Left colon (tissue), 2 donors: ENCODE results near the gene TRIM16. TPM values are rescaled to one million over a fixed set of nuclear protein-coding genes. Genes with fewer than 3 reads are reported as not detected.
"Not testable (repeated sequence)": the region's sequence is repeated elsewhere in the genome, so short reads cannot be mapped to it uniquely, and the experiment has no call there.

Source experiments
- ATAC-seq: fragments of 200-7000 bp; cut with Tn5 transposase; one replicate; pipeline ENCODE4 v1.9.1; 2020; ENCODE audit warnings: mild to moderate bottlenecking, moderate library complexity
- DNase-seq, 2 donors: peaks; one replicate each; pipeline ENCODE4 v3.0.0-alpha.2; 2020
- intact Hi-C, 2 donors: fragments of 100-400 bp; cut with DNase I in 1 of 2; cut with micrococcal nuclease in 1 of 2; formaldehyde crosslinking; loops; one replicate each; pipeline versions ENCODE4 v1.11.2 to v1.14.0; 2022; cut with DNase I, micrococcal nuclease
- total RNA-seq, 2 donors: library from RNA; stranded (reverse); fragmentation: NEBNext Ultra II Directional; extraction: Animal tissue kit (Norgen Biotek cat#: 25700); gene quantifications; one replicate each; pipeline ENCODE4 v1.2.1, GENCODE V29; 2021
- donor health status: DM: no; HTN: no; CAD: no.
- donor health status: DM: yes; HTN: yes; CAD: no.

The TRIM16 gene
- total RNA-seq, 2 donors from 2014 or later: 22.5 to 26.0 TPM

DNA sequence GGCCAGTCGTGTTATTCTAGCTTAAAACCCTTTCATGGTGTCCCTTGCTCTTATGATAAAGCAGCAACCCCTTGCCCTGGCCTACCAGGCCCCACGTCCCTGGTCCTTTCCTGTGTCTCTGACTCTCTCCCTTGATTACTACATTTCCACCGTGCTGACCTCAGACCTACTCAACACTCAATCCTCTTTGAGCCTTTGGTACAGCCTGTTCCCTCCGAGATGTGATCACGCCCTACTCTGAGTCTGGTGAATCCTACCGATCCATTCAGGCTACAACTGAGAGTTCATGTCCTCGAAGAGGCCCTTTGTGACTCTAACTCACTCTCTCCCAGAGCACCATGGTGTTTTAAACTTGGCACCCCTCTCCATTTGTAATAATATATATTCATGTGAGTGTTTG is 54.1 kb downstream of the TRIM16 start:
- DNase-seq, intact Hi-C loops, ATAC-seq: not testable (repeated sequence)

DNA sequence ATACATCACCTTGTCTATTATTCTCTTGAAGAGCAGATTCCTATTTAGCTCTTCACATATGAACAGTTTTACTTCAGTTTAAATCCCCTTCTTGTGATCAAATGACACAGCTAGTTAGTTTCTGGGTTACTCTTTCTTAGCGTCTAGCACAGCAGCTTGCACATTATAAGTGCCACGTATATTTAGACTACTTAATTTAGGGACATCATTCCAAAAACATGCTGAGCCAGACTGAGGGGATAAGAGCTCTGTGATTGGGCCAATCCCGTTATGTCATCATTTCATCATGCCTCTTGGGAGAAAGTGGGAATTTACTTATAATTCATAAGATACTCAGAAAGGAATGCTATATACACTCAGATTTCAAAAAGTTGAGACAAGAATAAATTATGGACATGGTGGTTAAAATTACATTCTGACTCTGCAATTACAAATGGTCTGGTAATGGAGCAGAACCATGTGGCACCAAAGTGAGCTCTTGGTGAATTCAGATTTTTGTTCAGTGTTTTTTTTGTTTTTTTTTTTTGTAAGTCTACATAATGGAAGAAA is 60.4 kb downstream of the TRIM16 start:
- intact Hi-C loops, ATAC-seq, DNase-seq: not testable (repeated sequence)

DNA sequence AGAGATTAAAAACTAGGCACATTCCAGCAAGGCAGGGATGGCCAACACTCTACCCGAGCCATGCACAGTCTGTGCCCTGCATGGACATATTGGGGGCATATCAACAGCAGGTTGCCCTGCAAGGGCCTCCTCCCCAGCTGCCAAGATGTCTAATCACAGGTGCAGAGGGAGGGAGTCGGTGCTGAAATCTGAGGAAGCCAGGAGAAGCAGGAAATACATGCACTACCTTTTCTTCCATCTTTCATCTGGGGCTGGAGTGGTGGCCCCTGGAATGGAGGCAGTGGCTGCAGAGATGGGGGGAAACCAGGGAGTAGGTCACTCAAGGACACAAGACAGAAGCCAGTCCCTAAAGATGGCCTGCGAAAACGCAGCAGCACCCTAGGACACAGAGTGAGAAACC is 60.9 kb downstream of the TRIM16 start:
- ATAC-seq, intact Hi-C loops, DNase-seq: not testable (repeated sequence)

DNA sequence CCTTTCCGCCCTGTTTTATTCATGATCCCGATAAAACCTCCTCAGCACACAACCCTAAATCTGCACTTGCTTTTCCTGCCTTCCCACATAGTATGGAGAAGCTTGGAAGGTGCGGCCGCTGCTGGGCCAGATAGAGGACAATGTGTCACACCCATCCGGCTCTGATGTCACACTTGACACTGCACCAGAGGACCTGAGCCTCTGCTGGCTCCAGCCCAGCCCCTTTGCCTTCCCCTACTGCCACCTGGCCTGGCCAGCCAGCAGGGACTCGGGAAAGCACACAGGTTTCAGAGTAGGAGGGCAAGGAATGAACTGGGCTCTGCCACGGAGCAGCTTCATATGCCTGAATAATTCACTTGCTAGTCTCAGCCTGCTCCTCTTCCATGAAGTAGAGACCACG is 62.0 kb downstream of the TRIM16 start:
- intact Hi-C loops: not testable (repeated sequence)
- peak; percentile 87 for ATAC-seq

DNA sequence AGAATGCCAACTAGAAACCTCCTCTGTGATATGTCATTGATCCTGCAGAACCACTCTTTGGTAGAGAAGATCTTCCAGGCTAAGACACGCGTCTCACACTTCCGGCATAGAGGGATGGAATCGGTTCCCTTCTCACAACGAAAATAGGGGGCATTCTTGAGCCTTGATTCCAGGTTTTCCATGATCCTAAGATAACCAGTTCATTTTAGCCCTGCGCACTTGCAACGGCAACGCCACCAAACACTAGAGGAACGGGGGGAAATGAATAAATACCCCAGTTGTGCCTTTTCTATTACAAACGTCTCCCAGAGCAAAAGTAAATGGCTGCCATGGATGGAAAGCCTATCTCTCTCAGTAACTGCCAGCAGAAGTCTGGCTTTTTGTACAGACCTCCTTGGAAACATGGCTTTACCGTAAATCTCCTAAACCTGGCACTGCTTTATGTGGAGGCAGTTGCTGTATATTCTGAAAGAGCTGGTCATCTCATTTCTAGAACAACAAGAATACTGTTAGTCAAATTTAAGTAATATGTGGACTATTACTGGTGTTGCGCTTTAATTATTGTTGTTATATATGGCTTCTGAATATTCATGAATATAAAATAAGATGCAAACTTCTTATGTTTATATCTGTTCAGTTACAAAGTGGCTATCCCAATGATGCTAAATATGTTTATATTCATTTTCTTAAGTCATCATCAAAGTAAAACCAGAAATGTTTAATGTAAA is 64.6 kb downstream of the TRIM16 start, which contains the start of gene FBXW10B:
Gene FBXW10B, minus strand, starts transcription at position 374 of the 728 bp plus-strand sequence. Its CDS starts 192 bp downstream, at position 182.
- DNase-seq, ATAC-seq, intact Hi-C loops: not testable (repeated sequence)

More for the DNA sequence above, 62.0 kb downstream of the TRIM16 start:
- DNase-seq: not testable (repeated sequence)

DNA sequence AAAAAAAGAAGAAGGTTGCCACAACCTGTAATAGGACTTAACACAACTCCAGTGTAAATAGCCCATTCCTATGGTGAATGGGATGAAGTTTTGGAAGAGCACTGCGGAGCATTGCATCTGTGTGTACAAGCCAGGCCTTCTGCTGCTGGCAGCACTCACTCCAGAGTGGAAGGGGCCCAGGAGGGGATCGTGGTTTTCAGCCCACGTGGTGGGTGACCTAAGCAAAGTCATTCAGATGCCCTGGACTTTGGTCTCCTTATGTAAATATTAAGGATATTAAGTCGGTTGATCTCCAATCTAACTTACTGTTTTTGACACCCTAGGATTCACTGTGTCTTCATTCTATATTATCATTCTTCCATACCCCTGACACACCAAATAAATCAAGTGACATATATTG is 67.3 kb downstream of the TRIM16 start:
- DNase-seq, ATAC-seq, intact Hi-C loops: not testable (repeated sequence)

DNA sequence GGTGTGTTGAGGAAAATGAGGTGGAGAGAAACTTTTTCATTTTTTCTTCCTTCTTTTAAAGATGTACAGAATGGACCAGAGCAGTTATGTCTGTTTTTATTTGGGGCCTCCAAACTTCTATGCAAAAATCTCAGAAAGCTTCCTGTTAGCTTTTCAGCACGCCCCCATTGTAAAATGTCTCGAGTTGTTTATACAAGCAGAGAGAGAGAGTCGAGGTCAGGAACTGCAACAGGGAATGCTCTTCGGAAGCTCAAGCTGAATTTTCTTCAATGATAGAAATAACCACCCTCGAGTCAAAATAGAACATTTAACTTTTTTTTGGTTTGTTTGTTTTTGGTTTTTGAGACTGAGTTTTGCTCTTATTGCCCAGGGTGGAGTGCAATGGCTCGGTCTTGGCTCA is 68.3 kb downstream of the TRIM16 start:
- intact Hi-C loops, DNase-seq: not testable (repeated sequence)
- ATAC-seq: peak; percentile 45

DNA sequence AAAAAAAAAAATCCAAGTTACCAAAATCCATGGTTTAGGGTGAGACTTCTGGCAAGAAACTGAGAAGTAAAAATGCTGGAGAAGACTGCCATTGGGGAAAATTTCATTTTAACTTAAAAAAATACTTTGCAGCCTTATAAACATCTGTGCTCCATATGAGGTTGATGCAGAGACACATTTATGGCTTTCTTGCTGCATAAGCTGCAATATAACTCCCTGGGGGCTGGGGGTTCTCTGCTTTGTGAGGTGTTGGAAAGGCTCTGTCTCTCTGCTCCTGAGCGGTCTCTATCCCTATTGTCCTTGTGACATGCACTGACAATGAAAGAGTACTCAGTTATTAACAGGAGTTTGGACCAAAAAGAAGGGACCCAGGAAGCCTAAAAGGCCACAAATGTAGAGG is 71.0 kb downstream of the TRIM16 start:
- ATAC-seq, DNase-seq, intact Hi-C loops: not testable (repeated sequence)

DNA sequence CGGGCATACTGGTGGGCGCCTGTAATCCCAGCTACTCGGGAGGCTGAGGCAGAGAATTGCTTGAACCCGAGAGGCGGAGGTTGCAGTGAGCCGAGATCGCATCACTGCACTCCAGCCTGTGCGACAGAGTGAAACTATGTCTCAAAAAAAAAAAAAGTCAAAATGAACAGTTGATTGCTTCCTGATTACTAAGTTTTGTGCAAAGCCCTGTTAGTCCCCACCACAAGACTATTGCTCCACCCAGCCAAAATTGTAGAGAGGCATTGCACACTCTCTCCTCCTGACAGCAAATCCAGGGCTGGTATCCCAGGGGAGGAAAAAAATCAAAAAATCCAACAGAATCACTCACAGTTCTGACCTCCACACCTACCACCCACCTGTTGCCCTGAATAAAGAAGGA is 91.2 kb downstream of the TRIM16 start:
- DNase-seq, intact Hi-C loops, ATAC-seq: not testable (repeated sequence)

DNA sequence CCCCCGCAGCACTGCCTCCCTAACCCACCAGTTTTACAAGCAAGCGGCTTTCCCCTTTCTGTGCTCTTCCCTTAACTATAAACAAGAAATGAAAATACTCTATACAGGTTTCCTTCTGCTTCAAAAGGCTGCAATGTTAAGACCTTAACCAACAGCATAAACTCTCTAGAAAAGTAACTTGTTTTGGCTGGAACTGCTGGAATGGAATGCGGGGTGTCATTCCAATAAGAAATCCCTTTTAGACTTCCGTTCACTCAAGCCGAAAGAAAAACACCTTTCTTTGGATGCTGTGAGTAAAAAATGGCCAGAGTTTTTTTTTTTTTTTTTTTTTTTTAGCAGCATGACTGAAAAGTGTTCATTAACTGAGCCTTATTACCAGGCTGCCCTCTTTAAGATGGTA is 92.1 kb downstream of the TRIM16 start:
- ATAC-seq, DNase-seq, intact Hi-C loops: not testable (repeated sequence)

DNA sequence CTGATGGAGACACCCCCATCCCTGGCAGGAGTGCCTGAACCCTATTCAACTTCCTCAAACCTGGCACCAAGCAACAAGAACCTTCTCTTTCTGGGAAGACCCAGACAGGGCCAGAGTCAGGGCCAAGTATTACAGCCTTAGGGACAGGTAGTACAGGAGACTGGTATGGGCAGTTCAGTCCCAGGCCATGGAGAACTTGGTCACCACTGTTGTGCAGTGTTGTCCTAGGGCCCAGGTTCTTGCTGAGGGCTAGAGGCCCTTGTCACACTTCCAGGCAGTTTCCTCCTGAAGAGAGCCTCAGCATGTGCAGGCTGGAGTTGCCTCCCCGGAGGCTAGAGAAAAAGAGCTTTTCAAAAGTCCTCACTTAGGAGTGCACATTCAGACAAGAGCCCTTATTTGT is 93.3 kb downstream of the TRIM16 start:
- ATAC-seq, intact Hi-C loops, DNase-seq: not testable (repeated sequence)

DNA sequence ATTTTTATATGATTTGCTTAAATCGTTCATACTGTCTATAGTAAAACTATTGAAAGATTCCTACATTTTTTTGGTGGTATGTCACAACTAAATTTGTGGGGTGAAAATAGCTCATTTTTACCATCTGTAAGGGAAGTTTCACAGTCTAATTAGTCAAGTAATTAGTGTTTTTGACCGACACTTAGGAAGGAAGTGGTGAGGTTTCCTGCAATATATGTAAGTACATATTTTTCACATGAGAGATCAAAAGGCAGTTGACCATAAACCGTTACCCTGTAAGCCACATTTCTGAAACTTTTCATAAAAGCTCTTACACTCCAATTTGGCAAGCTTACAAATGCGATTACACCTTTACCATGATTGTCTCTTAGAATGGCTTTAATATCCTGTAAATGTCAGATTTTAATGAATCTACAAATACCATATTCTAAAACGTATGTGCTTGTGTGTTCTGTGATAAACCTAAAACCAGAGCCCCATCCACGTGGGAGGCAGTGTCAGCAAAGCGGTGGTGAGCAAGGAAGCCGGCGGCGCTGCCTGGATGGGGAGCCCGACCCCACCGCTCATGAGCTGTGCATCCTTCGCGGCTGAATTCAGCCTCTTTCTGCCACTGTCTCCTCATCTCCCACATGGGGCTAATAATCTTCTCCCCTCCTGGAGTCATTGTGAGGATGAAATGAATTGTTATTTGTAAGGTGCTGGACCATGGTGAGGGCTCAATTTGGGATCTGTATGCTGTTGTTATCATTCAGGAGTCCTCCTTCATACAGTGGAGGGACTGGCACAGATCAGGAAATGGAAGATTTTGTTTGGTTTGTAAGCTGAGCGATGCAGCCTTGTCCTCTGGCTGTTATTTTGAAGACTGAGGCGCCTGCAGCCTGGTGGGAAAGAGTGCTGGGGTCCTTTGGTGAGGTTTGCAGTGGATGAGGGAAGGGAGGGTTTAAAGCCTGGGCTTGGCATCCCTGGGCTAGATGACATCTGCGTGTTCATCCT is 94.3 kb downstream of the TRIM16 start:
- ATAC-seq, DNase-seq, intact Hi-C loops: not testable (repeated sequence)

DNA sequence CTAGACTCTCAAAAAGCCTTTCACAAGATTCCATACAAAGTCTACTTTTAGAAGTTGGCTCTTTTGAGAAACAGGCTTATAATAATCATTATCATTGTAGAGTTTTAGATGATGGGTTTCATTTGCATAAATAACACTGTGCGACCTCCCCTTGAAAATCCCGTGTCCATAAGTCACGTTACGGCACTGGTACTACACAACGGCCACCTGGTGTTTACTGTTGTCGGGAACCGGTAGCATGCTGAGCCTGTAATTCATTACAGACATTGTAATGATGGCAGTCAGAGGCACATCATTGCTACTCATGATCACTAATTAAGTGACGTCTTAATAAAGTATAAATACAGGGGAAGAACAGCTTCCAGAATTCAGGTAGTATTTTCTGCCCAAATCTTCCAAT is 96.1 kb downstream of the TRIM16 start:
- DNase-seq, ATAC-seq, intact Hi-C loops: not testable (repeated sequence)

DNA sequence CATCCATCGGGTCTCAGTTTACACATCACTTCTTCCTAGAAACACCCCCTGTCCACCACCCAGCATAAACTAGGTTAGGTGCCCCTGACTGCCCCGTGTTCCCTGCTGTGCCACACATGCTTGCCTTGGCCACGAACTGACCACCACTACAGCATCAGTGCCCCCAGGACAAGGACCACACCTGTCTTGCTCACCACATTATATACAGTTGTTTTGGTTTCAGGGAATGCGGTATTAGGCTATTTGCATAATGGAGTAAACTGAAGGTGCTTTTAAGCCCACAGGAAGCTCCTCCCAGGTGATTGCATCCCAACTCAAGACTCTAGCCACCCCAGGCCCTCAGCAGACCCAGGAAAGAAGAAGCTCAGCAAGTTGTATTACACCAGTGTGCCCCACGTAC is 100.8 kb downstream of the TRIM16 start:
- ATAC-seq, intact Hi-C loops, DNase-seq: not testable (repeated sequence)

DNA sequence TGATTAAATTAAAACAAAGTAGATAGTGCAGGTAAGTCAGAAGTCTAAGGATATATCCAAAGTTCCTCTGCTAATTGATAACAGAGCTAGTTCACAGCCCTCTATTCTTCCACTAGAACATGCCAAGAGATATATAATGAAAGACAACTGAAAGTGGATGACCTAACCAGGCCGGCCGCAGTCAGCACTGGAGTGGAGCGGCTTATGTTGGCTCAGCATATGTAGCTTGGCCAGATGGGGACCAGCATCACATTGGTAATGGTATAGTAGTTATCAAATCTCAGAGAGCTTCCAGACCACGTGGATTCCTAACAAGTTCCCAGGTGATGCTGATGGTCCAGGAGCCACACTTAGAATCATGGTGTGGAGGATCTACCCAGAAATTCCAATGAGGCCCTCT is 102.6 kb downstream of the TRIM16 start:
- intact Hi-C loops, DNase-seq, ATAC-seq: not testable (repeated sequence)
